GM18499 (cell line): ENCODE data around the gene KRT14.

ENCODE experiments used
- ATAC-seq: cut with Tn5 transposase; IDR thresholded peaks from one replicate; pipeline ENCODE4 v1.9.1; 2021; ENCODE audit warnings: moderate number of reproducible peaks; ENCODE audit not compliant: insufficient read depth, unreplicated experiment

The KRT14 gene

DNA sequence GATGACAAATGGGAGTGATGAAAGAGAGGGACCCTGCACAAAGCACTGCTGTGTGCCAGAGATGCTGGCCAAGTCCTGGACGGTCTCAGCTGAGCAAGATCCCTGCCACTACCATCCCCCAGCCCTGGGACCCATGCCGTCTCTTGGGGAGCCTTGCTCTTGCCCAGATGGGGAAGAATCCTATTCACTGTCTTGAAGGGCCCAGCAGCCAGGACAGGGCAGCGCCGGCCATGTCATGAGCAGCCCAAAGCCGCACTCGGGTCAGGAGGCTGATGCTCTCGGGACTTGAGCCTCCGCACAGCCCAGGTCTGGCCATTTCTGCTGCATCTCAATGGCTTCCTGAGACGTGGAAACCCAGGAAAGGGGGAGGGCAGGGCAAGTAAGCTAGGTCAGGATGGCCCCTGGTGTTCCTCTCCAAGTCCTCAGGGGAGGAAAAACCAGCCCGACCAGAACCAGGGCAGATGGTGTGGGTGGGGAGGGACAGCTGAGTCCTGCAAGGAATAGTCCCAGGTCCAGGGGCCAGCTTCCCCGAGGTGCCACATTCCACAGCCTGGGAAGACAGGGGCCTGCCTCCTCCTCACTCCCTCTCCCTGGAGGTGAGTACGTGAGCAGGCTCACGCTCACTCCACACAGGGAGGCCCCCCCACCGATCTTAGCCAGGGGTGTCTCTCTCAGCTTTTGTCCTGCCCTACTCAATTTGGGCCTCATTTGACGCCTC lies 50.8 kb downstream of the KRT14 start:
- ATAC-seq, result no peak

DNA sequence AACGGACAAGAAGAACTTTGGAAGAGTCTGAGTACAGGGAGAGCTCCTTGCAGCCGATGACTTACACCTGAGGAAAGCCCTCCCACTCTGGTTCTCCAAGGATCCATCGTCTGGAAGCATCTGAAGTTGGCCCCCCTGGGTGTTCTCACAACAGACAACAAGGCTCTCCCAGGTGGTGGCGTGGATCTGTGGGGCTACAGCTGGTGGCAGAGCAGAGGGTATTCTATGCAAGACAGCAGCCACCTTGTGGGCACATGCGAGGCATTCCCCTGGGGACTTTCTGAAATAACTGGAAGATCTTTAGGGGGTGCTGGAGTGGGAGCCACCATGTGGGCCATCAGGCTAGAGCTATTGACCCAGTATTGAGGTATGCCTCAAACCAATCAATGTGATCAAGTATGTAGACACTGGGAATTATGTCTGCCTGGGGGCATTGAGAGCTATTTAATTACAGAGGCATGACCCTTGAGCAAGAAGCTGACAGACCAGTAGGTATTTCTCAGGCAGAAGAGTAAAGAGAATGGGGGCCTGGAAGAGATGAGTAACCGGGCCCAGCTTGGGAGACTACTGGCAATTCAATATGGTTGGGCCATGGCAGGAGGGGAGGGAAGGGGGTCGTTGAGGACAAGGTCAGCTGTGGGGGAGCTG lies 51.7 kb downstream of the KRT14 start:
- ATAC-seq, result no peak

DNA sequence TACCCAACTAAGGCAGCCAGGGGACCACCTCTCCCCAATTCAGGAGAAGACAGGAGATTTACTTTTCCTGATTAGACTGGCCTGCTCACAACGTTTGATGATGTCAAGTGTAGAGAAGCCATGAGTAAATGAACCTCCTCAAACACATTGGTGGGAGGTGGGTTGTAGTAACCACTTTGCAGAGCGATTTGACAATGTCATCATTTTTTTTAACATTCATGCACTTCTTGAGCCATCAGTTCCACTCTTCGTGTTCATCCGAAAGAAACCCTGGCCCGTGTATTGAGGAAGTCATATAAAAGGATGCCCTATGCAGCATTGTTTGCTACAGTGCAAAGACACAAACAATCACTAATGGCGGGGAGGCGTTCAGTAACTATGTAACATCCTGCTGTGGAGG lies 53.1 kb downstream of the KRT14 start:
- ATAC-seq, result no peak

DNA sequence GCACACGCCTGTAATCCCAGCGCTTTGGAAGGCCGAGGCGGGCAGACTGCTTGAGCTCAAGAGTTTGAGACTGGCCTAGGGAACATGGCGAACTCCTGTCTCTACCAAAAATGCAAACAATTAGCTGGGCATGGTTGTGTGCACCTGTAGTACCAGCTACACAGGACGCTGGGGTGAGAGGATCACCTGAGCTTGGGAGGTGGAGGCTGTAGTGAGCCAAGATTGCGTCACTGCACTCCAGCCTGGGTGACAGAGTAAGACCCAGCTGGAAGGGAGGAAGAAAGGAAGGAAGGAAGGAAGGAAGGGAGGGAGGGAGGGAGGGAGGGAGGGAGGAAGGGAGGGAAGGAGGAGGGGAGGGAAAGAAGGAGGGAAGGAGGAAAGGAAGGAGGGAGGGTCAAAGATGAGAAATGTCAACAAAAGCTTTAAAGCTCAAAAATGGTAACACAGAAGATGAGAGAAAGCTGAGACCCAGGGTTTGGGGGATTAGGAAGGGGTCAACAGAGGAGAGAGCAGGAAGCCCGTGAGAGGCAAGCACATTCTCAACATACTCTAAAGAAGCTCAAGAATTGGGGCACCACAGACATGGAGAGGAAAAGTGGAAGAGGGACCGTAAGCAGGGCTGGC lies 53.6 kb downstream of the KRT14 start:
- no peak for ATAC-seq
